Fibroblast of mammary gland (primary cell): ENCODE measurements around the gene FMNL1.

Experiments used
- DNase-seq: peaks from one replicate; pipeline ENCODE4 v3.0.0-alpha.2; 2010; ENCODE audit warnings: low read depth
- H3K4me3 ChIP-seq: 2 replicates; pipeline ENCODE4 v1.5.1; 2011; ENCODE audit warnings: low read depth, mild to moderate bottlenecking, low read length, moderate library complexity; ENCODE audit not compliant: control insufficient read depth
- TF ChIP-seq, protein P1 (sequence below): conservative IDR thresholded peaks from 2 replicates; pipeline ENCODE4 v1.5.1; 2011; ENCODE audit warnings: low read depth, low read length, inconsistent platforms; ENCODE audit not compliant: control insufficient read depth, insufficient read depth

The FMNL1 gene

DNA sequence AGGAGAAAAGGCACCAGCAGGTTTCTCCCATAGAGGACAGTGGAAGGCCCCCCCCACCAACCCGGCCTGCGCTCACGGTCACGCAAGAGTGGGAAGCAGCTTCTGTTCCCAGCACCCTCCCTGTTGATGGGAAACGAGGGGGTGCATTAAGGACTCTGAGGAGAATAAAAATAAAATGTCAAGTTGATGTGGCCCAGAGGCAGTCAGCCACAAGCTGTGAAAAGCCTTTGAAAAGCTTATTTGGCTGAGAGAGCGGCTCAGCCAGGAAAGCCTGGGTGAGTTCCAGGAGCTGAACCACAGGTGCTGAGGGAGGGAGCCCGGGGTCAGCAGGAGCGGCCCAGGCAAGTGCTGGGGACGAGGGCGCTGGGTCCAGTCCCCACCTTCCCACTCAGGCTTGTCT, 67.1 kb downstream of the FMNL1 start:
- TF ChIP-seq, protein P1, sequence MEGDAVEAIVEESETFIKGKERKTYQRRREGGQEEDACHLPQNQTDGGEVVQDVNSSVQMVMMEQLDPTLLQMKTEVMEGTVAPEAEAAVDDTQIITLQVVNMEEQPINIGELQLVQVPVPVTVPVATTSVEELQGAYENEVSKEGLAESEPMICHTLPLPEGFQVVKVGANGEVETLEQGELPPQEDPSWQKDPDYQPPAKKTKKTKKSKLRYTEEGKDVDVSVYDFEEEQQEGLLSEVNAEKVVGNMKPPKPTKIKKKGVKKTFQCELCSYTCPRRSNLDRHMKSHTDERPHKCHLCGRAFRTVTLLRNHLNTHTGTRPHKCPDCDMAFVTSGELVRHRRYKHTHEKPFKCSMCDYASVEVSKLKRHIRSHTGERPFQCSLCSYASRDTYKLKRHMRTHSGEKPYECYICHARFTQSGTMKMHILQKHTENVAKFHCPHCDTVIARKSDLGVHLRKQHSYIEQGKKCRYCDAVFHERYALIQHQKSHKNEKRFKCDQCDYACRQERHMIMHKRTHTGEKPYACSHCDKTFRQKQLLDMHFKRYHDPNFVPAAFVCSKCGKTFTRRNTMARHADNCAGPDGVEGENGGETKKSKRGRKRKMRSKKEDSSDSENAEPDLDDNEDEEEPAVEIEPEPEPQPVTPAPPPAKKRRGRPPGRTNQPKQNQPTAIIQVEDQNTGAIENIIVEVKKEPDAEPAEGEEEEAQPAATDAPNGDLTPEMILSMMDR, result no peak
- H3K4me3 ChIP-seq, result no peak overlapping the region
- no peak for DNase-seq

DNA sequence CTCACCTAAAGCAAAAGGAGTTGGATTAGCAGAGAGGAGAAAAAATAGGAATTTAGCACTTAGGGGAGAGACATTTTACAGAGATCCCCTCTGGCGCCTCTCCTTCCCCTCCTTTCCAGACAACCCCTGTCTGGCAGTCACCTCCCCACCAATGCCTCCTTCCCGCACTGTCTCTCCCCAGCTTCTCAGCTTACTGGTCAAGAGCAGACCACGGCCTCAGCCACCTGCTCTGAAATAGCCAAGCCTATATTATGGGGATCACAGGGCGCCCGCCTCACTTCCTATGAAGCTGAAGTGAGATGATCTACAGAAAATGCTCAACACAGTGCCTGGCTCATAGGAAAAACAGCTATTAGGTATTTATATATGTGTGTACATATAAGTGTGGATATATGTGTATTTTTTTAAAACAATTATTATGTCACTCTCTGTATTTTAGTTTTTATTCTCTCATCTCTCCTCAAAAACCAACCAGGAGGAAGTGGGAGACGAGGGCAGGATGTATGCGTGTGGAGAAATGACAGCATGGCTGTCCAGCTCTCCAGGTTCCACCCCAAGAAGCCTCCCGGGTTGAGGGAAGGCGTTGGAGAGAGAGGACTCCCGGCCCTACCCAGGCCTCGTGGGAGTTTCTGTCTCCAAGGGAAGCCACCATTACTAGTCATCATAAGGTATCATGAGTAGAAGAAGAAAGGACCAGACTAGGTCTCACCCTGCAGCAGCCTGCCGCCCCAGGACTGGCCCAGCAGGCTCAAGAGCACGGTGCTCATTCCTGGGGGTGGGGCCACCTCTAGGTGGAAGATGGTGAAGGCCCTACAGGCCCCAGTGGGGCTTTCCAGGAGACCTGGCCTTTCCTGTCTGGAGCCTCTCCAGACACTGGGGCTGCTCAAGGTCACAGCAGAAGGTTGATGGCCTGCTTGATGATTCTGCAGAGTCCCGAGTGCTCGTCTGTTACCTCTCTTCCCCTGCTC, 67.9 kb downstream of the FMNL1 start:
- TF ChIP-seq, protein P1, result no peak
- no peak for DNase-seq
- no peak overlapping the region for H3K4me3 ChIP-seq

DNA sequence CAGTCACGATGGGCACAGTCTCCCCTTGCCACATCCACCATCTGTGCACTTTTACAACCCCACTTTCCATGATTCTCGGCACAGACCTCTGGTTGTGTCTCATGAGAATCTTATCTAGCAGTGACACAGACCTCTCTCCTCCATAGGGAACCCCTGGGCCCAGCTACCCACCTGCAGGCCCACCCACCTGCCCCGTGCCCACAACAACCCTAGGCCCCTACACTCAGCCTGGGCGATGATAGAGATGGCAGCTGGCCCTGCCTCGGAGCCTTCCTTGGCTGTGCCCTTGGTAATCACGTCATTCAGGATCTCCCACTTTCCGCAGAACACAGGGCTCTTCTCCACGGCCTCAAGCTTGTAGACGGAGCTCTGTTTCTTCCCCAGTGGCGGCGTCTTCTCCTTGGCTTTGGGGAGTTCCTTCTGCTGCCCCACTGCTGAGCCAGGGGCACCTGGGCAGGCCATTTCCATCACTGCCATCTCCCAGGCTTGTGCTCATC, 68.6 kb downstream of the FMNL1 start:
- H3K4me3 ChIP-seq, result no peak overlapping the region
- TF ChIP-seq, protein P1, result no peak
- no peak for DNase-seq

DNA sequence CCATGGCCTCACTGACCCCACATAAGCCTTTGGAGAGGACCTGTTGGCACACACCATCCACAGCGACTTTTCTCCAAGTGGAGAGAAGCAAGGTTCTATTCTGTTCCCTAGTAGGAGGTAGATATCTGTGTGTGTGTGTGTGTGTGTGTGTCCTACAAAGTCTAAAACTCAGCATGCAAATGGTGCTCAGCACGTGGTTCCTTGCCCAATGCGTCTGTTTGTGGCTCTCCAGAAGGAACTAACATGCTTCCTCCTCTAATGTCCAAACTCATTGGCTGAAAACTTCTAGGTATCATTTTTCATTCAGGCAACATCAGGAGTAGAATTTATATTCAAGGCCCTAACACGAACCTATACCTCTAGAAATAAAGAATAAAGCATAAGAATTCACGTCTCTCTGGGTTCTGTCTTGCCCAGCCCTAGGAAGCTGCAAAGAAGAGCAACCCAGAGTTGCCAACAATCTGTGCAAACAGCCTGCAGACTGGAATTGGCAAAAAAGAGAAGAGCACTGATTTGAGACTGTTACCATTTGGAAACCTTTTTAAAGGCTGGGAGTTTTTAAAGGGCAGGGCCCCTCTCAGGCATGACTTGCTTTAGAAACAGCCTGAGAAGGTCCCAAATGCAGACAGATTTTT, 69.6 kb downstream of the FMNL1 start:
- no peak for DNase-seq
- H3K4me3 ChIP-seq, result no peak overlapping the region
- TF ChIP-seq, protein P1, result no peak

DNA sequence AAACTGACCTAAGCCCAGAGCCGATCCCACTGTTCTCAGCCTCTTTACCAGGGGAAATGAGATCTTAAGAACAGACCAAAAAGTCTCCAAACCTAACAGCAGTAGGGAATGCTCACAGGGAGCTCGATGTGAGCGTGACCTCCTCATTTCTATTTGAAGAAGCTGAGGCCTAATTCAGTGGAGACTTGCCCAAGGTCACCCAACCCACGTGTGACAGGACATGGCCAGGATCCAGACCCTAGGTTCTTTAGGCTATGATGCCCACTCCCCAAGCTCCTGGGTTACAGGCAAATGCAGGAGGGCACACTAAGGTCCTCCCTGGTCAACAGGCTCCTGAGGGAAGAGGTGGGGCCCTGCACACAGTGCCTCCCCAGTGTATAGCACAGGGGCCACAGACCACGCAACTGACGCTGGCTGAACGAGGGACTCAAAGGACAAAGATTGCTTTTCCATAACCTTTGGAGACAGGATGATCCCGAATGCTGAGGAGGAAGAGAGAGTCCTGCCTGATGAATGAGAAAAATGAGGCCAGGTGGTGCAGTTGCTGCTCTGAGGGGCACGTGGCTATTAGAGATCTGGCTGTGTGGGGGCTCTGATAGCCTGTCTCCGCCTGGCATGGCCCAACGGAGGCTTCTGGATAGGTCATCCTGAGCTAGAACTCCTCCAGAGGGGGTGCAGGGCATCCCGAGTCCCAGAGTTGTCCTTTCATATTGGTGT, 71.2 kb downstream of the FMNL1 start:
- TF ChIP-seq, protein P1, result no peak
- H3K4me3 ChIP-seq, result no peak overlapping the region
- no peak for DNase-seq

DNA sequence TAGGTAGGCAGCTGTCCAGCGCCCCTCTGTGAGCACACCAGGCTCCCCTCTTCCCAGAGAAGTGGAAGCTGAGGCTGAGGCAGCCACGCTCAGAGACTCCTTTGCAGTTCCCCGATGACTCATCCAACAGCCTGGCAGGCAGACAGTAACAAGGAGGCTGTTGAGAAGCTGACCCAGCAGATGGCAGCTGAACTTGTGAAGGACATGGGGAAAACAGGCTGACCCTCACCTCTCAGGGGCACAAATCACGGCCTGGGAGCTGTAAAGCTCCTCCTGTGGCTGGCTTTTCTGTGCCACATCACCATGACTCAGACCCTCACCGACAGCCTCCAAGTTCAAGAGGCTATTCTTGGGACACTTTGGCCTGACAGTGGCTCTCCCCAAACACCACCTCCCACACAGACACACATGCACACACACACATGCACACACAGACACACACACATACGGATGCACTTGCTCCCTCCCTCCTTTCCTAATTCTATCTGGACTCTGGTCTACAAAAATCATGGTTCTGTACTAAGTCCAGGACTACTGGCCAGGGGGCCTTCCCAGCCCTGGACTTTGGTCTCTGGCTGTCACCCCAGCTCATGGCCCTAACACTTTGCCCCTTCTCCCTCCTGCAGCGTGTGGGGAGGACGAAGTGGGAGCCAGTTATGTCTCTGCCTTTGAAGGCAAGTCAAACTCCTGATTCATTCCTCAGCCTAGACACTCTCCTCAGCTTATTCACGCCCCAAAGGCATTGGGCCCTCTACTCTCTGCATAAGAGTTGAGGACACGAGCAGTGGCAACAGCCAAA, 71.9 kb downstream of the FMNL1 start:
- DNase-seq, result peak; percentile 98
- TF ChIP-seq, protein P1, result peak; percentile 20
- no peak overlapping the region for H3K4me3 ChIP-seq
